Naive thymus-derived CD4-positive, alpha-beta T cell (primary cell): Measurements from ENCODE around the gene GRIP1. TPM values are rescaled to one million over a fixed set of nuclear protein-coding genes. Genes with fewer than 3 reads are reported as not detected.
A peak's percentile ranks its signal among the peaks of the same experiment; 100 is the strongest.

Experiments
- ATAC-seq: fragments of 150-1000 bp; cut with Tn5 transposase; 2 replicates; pipeline ENCODE4 v1.10.0; 2021; ENCODE audit warnings: mild to moderate bottlenecking, moderate library complexity
- CTCF ChIA-PET: fragments of 350-600 bp; sonication (Branson Sonifier 250); formaldehyde crosslinking; loops from one replicate; lab custom pipeline; 2021; ENCODE audit warnings: antibody characterized with exemption; lab: Charles Lee
- POLR2A ChIA-PET: fragments of 350-600 bp; sonication (Branson Sonifier 250); formaldehyde crosslinking; loops from one replicate; lab custom pipeline; 2021; ENCODE audit warnings: antibody characterized with exemption, inconsistent platforms; lab: Charles Lee
- DNase-seq, 9 donors: peaks; one replicate each; pipeline versions ENCODE4 v3.0.0 to v3.0.0-alpha.2; 2020 to 2022; ENCODE audit warnings: mixed read lengths in 1 of 9
- H3K27ac ChIP-seq: one replicate; pipeline ENCODE4 v1.7.0; 2013; ENCODE audit warnings: mild to moderate bottlenecking, low read depth, low read length, moderate library complexity
- H3K27me3 ChIP-seq, 2 donors: one replicate each; pipeline ENCODE4 v1.7.0; 2013; ENCODE audit warnings: low read length in 2 of 2, mild to moderate bottlenecking in 2 of 2, moderate library complexity in 2 of 2; ENCODE audit not compliant: control insufficient read depth in 2 of 2, insufficient read depth in 2 of 2
- H3K36me3 ChIP-seq, 3 experiments: 1 replicate in 2 of 3; 2 replicates in 1 of 3; pipeline ENCODE4 v1.7.0; 2013; ENCODE audit warnings: low read length in 3 of 3, mild to moderate bottlenecking in 3 of 3, moderate library complexity in 1 of 3; ENCODE audit not compliant: insufficient read depth in 3 of 3, control insufficient read depth in 2 of 3
- H3K4me1 ChIP-seq, 2 donors: one replicate each; pipeline ENCODE4 v1.7.0; 2013; ENCODE audit warnings: low read length in 2 of 2, mild to moderate bottlenecking in 2 of 2, moderate library complexity in 1 of 2; ENCODE audit not compliant: control insufficient read depth in 2 of 2, insufficient read depth in 2 of 2
- H3K4me3 ChIP-seq: 2 replicates; pipeline ENCODE4 v1.7.0; 2013; ENCODE audit warnings: mild to moderate bottlenecking, low read length
- H3K9me3 ChIP-seq, 3 experiments: 1 replicate in 2 of 3; 2 replicates in 1 of 3; pipeline ENCODE4 v1.7.0; 2013; ENCODE audit warnings: low read length in 3 of 3; ENCODE audit not compliant: control insufficient read depth in 2 of 3
- H3K27ac Mint-ChIP-seq, 9 donors: one replicate each; pipeline ENCODE4 v1.8.0; 2020 to 2022; ENCODE audit warnings: mixed read lengths in 9 of 9, mild to moderate bottlenecking in 8 of 9, moderate library complexity in 5 of 9, inconsistent platforms in 2 of 9
- H3K27me3 Mint-ChIP-seq, 5 donors: one replicate each; pipeline ENCODE4 v1.8.0; 2021 to 2022; ENCODE audit warnings: mixed read lengths in 5 of 5, mild to moderate bottlenecking in 1 of 5
- H3K36me3 Mint-ChIP-seq, 5 donors: one replicate each; pipeline ENCODE4 v1.8.0; 2020 to 2022; ENCODE audit warnings: mixed read lengths in 5 of 5, mild to moderate bottlenecking in 3 of 5, inconsistent platforms in 1 of 5
- H3K4me1 Mint-ChIP-seq, 7 donors: one replicate each; pipeline ENCODE4 v1.8.0; 2020 to 2022; ENCODE audit warnings: mixed read lengths in 7 of 7, mild to moderate bottlenecking in 3 of 7, inconsistent platforms in 1 of 7
- H3K4me3 Mint-ChIP-seq, 10 donors: one replicate each; pipeline ENCODE4 v1.8.0; 2020 to 2022; ENCODE audit warnings: mild to moderate bottlenecking in 10 of 10, mixed read lengths in 10 of 10, moderate library complexity in 6 of 10, inconsistent platforms in 2 of 10
- H3K9me3 Mint-ChIP-seq, 11 donors: one replicate each; pipeline ENCODE4 v1.8.0; 2020 to 2022; ENCODE audit warnings: mixed read lengths in 11 of 11, mild to moderate bottlenecking in 4 of 11, inconsistent platforms in 1 of 11, moderate library complexity in 1 of 11
- intact Hi-C, 2 donors: fragments of 100-400 bp; cut with micrococcal nuclease; formaldehyde crosslinking; loops; one replicate each; pipeline ENCODE4 v1.15.1; 2023
- polyA plus RNA-seq, 2 donors: library from polyadenylated mRNA; unstranded; fragments of 300-500 nt; fragmentation: Illumina TruSeq; gene quantifications; one replicate each; pipeline ENCODE4 v1.2.3, GENCODE V29; 2021
- total RNA-seq, 6 experiments: library from RNA in 5 of 6; stranded (reverse) in 5 of 6; gene quantifications; 1 replicate in 5 of 6; 2 replicates in 1 of 6; pipeline ENCODE4 v1.2.3 and lab custom pipeline; 2021 to 2026

GRIP1 gene
- total and polyA plus RNA-seq, 7 experiments from 2014 or later: 0.25 to 6.5 (median 3.1) TPM

DNA sequence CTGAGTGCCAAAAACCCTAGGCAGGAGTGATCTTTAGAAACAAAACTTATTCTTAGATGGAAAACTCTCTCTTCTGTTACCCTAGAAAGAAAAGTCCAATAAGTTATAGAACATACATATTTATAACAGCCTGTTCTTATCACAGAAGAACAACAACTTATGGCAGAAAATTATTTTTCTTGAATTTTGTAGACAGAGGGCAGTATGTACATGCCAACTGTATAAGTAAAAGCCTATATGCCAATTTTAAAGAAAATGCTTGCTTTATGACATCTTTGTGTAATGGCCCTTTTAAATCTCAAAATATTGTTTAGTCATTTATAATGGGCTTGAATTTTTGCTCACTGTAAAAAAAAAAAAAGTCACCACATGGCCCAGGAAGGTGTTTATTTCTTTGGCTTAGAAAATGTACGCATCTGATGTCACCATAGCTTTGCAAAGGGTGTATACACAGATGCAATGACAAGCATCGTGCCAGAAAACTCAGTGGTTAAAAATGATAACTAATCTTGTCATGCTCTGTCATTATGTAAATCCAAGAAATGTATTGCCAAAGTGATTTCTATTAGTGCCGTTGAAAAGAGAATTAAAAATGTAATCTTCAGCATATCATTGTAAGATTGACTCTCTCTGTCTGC lies 38.3 kb upstream of the GRIP1 start:
- no peak overlapping the region for H3K27ac ChIP-seq
- intact Hi-C loops: loop anchor here (1.0 to 10.0 kb wide), 4 partner anchors 144 to 548 kb away; partner anchors contain the start of gene CAND1 (in 1 of the 2)

GRCh38 chr12:66716522-66716921 lies 37.6 kb upstream of the GRIP1 start:
- H3K36me3 Mint-ChIP-seq: peaks cover 0 to 4% (median 0%) of the 10 kb centered on the region in 5 donors
- H3K4me1 Mint-ChIP-seq: peaks cover 8 to 40% (median 25%) of the 10 kb centered on the region in 7 donors
- no peak overlapping the region for H3K27ac ChIP-seq
- H3K4me3 ChIP-seq: no peak overlapping the region
- H3K9me3 ChIP-seq: no peaks in the 10 kb centered on the region
- H3K4me1 ChIP-seq: peaks cover 0 to 18% of the 10 kb centered on the region in 2 donors
- no peaks in the 10 kb centered on the region for H3K36me3 ChIP-seq
- DNase-seq (no peak), ATAC-seq (no peak)
- H3K4me3 Mint-ChIP-seq: no peak overlapping the region
- ChIA-PET POLR2A (no interaction called here), CTCF (no interaction called here)
- H3K9me3 Mint-ChIP-seq: peaks cover 0 to 7% (median 0%) of the 10 kb centered on the region in 11 donors
- peaks cover 0 to 15% (median 0%) of the 10 kb centered on the region in 5 donors for H3K27me3 Mint-ChIP-seq
- intact Hi-C loops: loop anchor here (2.0 to 10.0 kb wide), 3 partner anchors 144 to 548 kb away; partner anchors contain the start of gene CAND1 (in 1 of the 2)
- H3K27ac Mint-ChIP-seq: peak overlapping the region in 4 of 9 donors; percentile 0 to 97 (median 39)
- no peaks in the 10 kb centered on the region for H3K27me3 ChIP-seq

More for the DNA sequence above, 38.3 kb upstream of the GRIP1 start:
- peaks cover 8 to 40% (median 25%) of the 10 kb centered on the region in 7 donors for H3K4me1 Mint-ChIP-seq
- peak overlapping the region in 1 of 9 donors; percentile 97 for H3K27ac Mint-ChIP-seq
- CTCF ChIA-PET: no interaction called here
- Histone ChIP-seq H3K4me1 (peaks cover 0 to 18% of the 10 kb centered on the region in 2 donors), H3K4me3 (no peak overlapping the region), H3K27me3 (no peaks in the 10 kb centered on the region), H3K36me3 (no peaks in the 10 kb centered on the region), H3K9me3 (no peaks in the 10 kb centered on the region)
- peaks cover 0 to 4% (median 0%) of the 10 kb centered on the region in 5 donors for H3K36me3 Mint-ChIP-seq
- H3K27me3 Mint-ChIP-seq: peaks cover 0 to 19% (median 0%) of the 10 kb centered on the region in 5 donors
- no peak overlapping the region for H3K4me3 Mint-ChIP-seq
- POLR2A ChIA-PET: no interaction called here
- DNase-seq (no peak), ATAC-seq (no peak)
- peaks cover 0 to 7% (median 0%) of the 10 kb centered on the region in 11 donors for H3K9me3 Mint-ChIP-seq

DNA sequence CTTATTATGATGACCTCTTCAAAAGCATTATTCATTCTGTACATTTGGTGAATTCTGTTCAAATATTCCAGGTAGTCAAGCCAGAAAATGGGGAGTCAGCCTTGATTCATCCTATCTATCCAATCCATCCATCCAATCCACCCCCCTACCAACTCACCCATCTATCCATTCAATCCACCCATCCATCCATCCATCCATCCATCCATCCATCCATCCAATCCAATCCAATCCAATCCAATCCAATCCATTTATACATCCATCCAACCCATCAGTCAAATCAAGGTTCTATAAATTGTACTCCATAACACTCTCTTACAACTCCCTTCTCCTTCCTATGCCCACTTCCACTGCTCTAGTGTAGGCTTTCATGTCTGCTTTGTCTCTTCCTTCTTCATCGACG lies 35.8 kb upstream of the GRIP1 start:
- peaks cover 0 to 7% (median 0%) of the 10 kb centered on the region in 5 donors for H3K27me3 Mint-ChIP-seq
- H3K27me3 ChIP-seq: no peaks in the 10 kb centered on the region
- no peak for DNase-seq
- peaks cover 0 to 27% of the 10 kb centered on the region in 2 donors for H3K4me1 ChIP-seq
- H3K36me3 Mint-ChIP-seq: peaks cover 0 to 4% (median 0%) of the 10 kb centered on the region in 5 donors
- H3K4me3 Mint-ChIP-seq: peak overlapping the region; percentile 18 to 80 (median 70)
- peaks cover 8 to 54% (median 37%) of the 10 kb centered on the region in 7 donors for H3K4me1 Mint-ChIP-seq
- ATAC-seq: no peak
- H3K27ac Mint-ChIP-seq: peak overlapping the region in 7 of 9 donors; percentile 6 to 97 (median 72)
- no peaks in the 10 kb centered on the region for H3K9me3 ChIP-seq
- no peaks in the 10 kb centered on the region for H3K36me3 ChIP-seq
- CTCF ChIA-PET: no interaction called here
- H3K9me3 Mint-ChIP-seq: peaks cover 0 to 6% (median 0%) of the 10 kb centered on the region in 11 donors
- POLR2A ChIA-PET: no interaction called here
- no peak overlapping the region for H3K27ac ChIP-seq
- intact Hi-C loops: loop anchor here (5.0 to 10.0 kb wide), 3 partner anchors 63 to 550 kb away; partner anchors contain the start of gene CAND1 (in 1 of the 2)
- H3K4me3 ChIP-seq: peak overlapping the region; percentile 36

- Histone ChIP-seq H3K27ac (peak overlapping the region; percentile 55), H3K9me3 (no peaks in the 10 kb centered on the region), H3K4me1 (peaks cover 0 to 31% of the 10 kb centered on the region in 2 donors), H3K27me3 (no peaks in the 10 kb centered on the region), H3K4me3 (peak overlapping the region; percentile 36), H3K36me3 (no peaks in the 10 kb centered on the region)
- ChIA-PET POLR2A (no interaction called here), CTCF (interaction anchor here (1.4 kb wide), 1 partner anchor 146 kb away, joined by 5 read pairs; no protein-coding TSS in a partner anchor)
- H3K4me3 Mint-ChIP-seq: peak overlapping the region; percentile 21 to 80 (median 70)
- H3K27ac Mint-ChIP-seq: peak overlapping the region in 8 of 9 donors; percentile 49 to 97 (median 82)
- H3K9me3 Mint-ChIP-seq: peaks cover 0 to 6% (median 0%) of the 10 kb centered on the region in 11 donors
- DNase-seq (peak in 2 of 9 donors; percentile 16), ATAC-seq (no peak)
- intact Hi-C loops: loop anchor here (5.0 to 10.0 kb wide), 3 partner anchors 63 to 551 kb away; partner anchors contain the start of gene CAND1 (in 1 of the 2)
- H3K36me3 Mint-ChIP-seq: peaks cover 0 to 4% (median 0%) of the 10 kb centered on the region in 5 donors
- peaks cover 0 to 11% (median 0%) of the 10 kb centered on the region in 5 donors for H3K27me3 Mint-ChIP-seq
- peaks cover 13 to 61% (median 44%) of the 10 kb centered on the region in 7 donors for H3K4me1 Mint-ChIP-seq
These were observed 35.1 kb upstream of the GRIP1 start for GRCh38 chr12:66713984-66714383.

- H3K36me3 Mint-ChIP-seq: peaks cover 0 to 4% (median 0%) of the 10 kb centered on the region in 5 donors
- ChIA-PET CTCF (interaction anchor here (0.6 to 2.4 kb wide), 5 partner anchors 16 to 701 kb away, joined by 3 to 7 read pairs (median 4); no protein-coding TSS in a partner anchor), POLR2A (interaction anchor here (0.6 to 1.1 kb wide), 2 partner anchors 14 to 53 kb away, joined by 4 to 5 read pairs; no protein-coding TSS in a partner anchor)
- Histone ChIP-seq H3K9me3 (no peaks in the 10 kb centered on the region), H3K4me3 (no peak overlapping the region), H3K27ac (no peak overlapping the region), H3K4me1 (peaks cover 0 to 37% of the 10 kb centered on the region in 2 donors), H3K27me3 (no peaks in the 10 kb centered on the region), H3K36me3 (no peaks in the 10 kb centered on the region)
- peaks cover 0 to 32% (median 0%) of the 10 kb centered on the region in 5 donors for H3K27me3 Mint-ChIP-seq
- H3K9me3 Mint-ChIP-seq: peaks cover 0 to 3% (median 0%) of the 10 kb centered on the region in 11 donors
- ATAC-seq (no peak), DNase-seq (no peak)
- H3K27ac Mint-ChIP-seq: peak overlapping the region in 5 of 9 donors; percentile 8 to 95 (median 76)
- intact Hi-C loops: loop anchor here (1.0 to 10.0 kb wide), 9 partner anchors 16 to 555 kb away; partner anchors contain the start of gene CAND1 (in 1 of the 2)
- H3K4me3 Mint-ChIP-seq: peak overlapping the region in 4 of 10 donors; percentile 65 to 84 (median 68)
- H3K4me1 Mint-ChIP-seq: peaks cover 12 to 65% (median 52%) of the 10 kb centered on the region in 7 donors
These were observed 31.0 kb upstream of the GRIP1 start for GRCh38 chr12:66709893-66710292.

DNA sequence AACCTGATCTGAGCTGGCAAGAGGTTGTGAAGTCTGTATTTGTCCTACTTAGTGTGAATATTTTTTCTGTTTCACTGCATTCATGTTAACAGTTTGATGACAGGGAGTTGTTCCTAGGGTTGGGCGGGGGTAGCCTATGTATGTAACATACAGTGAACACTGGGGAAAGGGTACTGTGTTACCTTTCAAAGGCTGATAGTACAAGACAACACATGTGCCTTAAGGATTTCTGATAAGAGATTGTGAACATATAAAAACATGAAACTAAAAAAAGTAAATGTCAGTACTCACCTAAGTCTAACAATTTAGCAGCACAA lies 30.5 kb upstream of the GRIP1 start:
- intact Hi-C loops: loop anchor here (1.0 to 2.0 kb wide), 6 partner anchors 15 to 152 kb away; no protein-coding TSS in a partner anchor
- POLR2A ChIA-PET: interaction anchor here (1.1 kb wide), 1 partner anchor 53 kb away, joined by 5 read pairs; no protein-coding TSS in a partner anchor

More for the DNA sequence above, 30.5 kb upstream of the GRIP1 start:
- H3K27ac Mint-ChIP-seq: peak overlapping the region in 8 of 9 donors; percentile 40 to 95 (median 91)
- H3K36me3 Mint-ChIP-seq: peaks cover 0 to 3% (median 0%) of the 10 kb centered on the region in 5 donors
- Histone ChIP-seq H3K4me1 (peaks cover 0 to 32% of the 10 kb centered on the region in 2 donors), H3K36me3 (no peaks in the 10 kb centered on the region), H3K4me3 (no peak overlapping the region), H3K9me3 (no peaks in the 10 kb centered on the region), H3K27me3 (no peaks in the 10 kb centered on the region), H3K27ac (peak overlapping the region; percentile 45)
- DNase-seq: no peak
- CTCF ChIA-PET: interaction anchor here (0.7 to 2.4 kb wide), 11 partner anchors 10 to 1084 kb away, joined by 3 to 7 read pairs (median 4); no protein-coding TSS in a partner anchor
- H3K9me3 Mint-ChIP-seq: no peaks in the 10 kb centered on the region
- ATAC-seq: peak; percentile 55
- peak overlapping the region; percentile 18 to 84 (median 71) for H3K4me3 Mint-ChIP-seq
- peaks cover 9 to 65% (median 52%) of the 10 kb centered on the region in 7 donors for H3K4me1 Mint-ChIP-seq
- H3K27me3 Mint-ChIP-seq: peaks cover 0 to 36% (median 0%) of the 10 kb centered on the region in 5 donors
